ENCODE measurements around the gene DCAF16.

- TF ChIP-seq ZNF830 (tag by site-specific recombination; IDR thresholded peaks at IDR 0.05; ENCODE audit: low read depth) (no peak), KLF16 (tag by site-specific recombination; IDR thresholded peaks at IDR 0.05) (no peak), ZFP69B (tag by site-specific recombination; IDR thresholded peaks at IDR 0.05) (no peak), CTCF (tag by site-specific recombination; IDR thresholded peaks at IDR 0.05) (no peak), ZNF26 (tag by site-specific recombination; IDR thresholded peaks at IDR 0.05) (no peak), ZNF24 (tag by site-specific recombination; IDR thresholded peaks at IDR 0.05) (no peak), ZNF777 (tag by site-specific recombination; IDR thresholded peaks at IDR 0.05; ENCODE audit: borderline replicate concordance) (no peak), ZNF184 (tag by site-specific recombination; IDR thresholded peaks at IDR 0.05) (no peak), ZBTB48 (tag by site-specific recombination; IDR thresholded peaks at IDR 0.05) (no peak), ZNF560 (tag by site-specific recombination; IDR thresholded peaks at IDR 0.05; ENCODE audit: borderline replicate concordance) (no peak)
Measured at GRCh38 chr4:17760626-17761025, 49.9 kb downstream of the DCAF16 start.
